Mesothelial cell of epicardium (in vitro differentiated cells): ENCODE measurements around the gene CCDC63. TPM values are rescaled to one million over a fixed set of nuclear protein-coding genes. Genes with fewer than 3 reads are reported as not detected.

Source experiments
- DNase-seq, 2 experiments: peaks; one replicate each; pipeline ENCODE4 v3.0.0; 2021; ENCODE audit warnings: low spot score in 2 of 2; ENCODE audit not compliant: unreplicated experiment in 2 of 2
- H3K27ac Mint-ChIP-seq: 2 replicates; pipeline ENCODE4 v1.8.0; 2021; ENCODE audit warnings: mixed read lengths
- H3K27me3 Mint-ChIP-seq: 2 replicates; pipeline ENCODE4 v1.8.0; 2021; ENCODE audit warnings: low read depth, mixed read lengths
- H3K36me3 Mint-ChIP-seq: 2 replicates; pipeline ENCODE4 v1.8.0; 2021; ENCODE audit warnings: mixed read lengths
- H3K4me1 Mint-ChIP-seq: 2 replicates; pipeline ENCODE4 v1.8.0; 2021; ENCODE audit warnings: mixed read lengths
- H3K4me3 Mint-ChIP-seq: 2 replicates; pipeline ENCODE4 v1.8.0; 2021; ENCODE audit warnings: mild to moderate bottlenecking, moderate library complexity, mixed read lengths
- H3K9me3 Mint-ChIP-seq: 2 replicates; pipeline ENCODE4 v1.8.0; 2021; ENCODE audit warnings: mixed read lengths
- total RNA-seq: library from RNA; stranded (reverse); gene quantifications from 3 replicates; pipeline ENCODE4 v1.2.1, GENCODE V29; 2021
- TF ChIP-seq, protein P1 (sequence below): fragments of 200-600 bp; sonication (generic); IDR thresholded peaks from one replicate; pipeline ENCODE4 v1.5.0; 2021; ENCODE audit warnings: antibody characterized with exemption; ENCODE audit not compliant: unreplicated experiment

The CCDC63 gene
- total RNA-seq, 1 donor from 2014 or later, result not detected

- peaks cover 18% of the 10 kb centered on the region for H3K9me3 Mint-ChIP-seq
- no peaks in the 10 kb centered on the region for H3K4me1 Mint-ChIP-seq
- TF ChIP-seq, protein P1, sequence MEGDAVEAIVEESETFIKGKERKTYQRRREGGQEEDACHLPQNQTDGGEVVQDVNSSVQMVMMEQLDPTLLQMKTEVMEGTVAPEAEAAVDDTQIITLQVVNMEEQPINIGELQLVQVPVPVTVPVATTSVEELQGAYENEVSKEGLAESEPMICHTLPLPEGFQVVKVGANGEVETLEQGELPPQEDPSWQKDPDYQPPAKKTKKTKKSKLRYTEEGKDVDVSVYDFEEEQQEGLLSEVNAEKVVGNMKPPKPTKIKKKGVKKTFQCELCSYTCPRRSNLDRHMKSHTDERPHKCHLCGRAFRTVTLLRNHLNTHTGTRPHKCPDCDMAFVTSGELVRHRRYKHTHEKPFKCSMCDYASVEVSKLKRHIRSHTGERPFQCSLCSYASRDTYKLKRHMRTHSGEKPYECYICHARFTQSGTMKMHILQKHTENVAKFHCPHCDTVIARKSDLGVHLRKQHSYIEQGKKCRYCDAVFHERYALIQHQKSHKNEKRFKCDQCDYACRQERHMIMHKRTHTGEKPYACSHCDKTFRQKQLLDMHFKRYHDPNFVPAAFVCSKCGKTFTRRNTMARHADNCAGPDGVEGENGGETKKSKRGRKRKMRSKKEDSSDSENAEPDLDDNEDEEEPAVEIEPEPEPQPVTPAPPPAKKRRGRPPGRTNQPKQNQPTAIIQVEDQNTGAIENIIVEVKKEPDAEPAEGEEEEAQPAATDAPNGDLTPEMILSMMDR, result no peak
- DNase-seq, result no peak
- no peak overlapping the region for H3K27ac Mint-ChIP-seq
- peaks cover 10% of the 10 kb centered on the region for H3K27me3 Mint-ChIP-seq
- no peak overlapping the region for H3K4me3 Mint-ChIP-seq
- no peaks in the 10 kb centered on the region for H3K36me3 Mint-ChIP-seq
Observed at GRCh38 chr12:110869803-110870202, 23.0 kb downstream of the CCDC63 start.

- H3K27ac Mint-ChIP-seq, result no peak overlapping the region
Observed at GRCh38 chr12:110872100-110872499, 25.3 kb downstream of the CCDC63 start.

GRCh38 chr12:110874351-110874750 lies 27.6 kb downstream of the CCDC63 start:
- no peaks in the 10 kb centered on the region for H3K4me1 Mint-ChIP-seq
- DNase-seq, result no peak
- no peak overlapping the region for H3K4me3 Mint-ChIP-seq
- H3K36me3 Mint-ChIP-seq, result no peaks in the 10 kb centered on the region
- H3K27ac Mint-ChIP-seq, result no peak overlapping the region
- peaks cover 8% of the 10 kb centered on the region for H3K9me3 Mint-ChIP-seq
- peaks cover 14% of the 10 kb centered on the region for H3K27me3 Mint-ChIP-seq
- TF ChIP-seq, protein P1, result no peak

More at GRCh38 chr12:110872100-110872499, 25.3 kb downstream of the CCDC63 start:
- no peaks in the 10 kb centered on the region for H3K4me1 Mint-ChIP-seq
- DNase-seq, result no peak
- TF ChIP-seq, protein P1, result no peak
- H3K4me3 Mint-ChIP-seq, result no peak overlapping the region
- peaks cover 14% of the 10 kb centered on the region for H3K27me3 Mint-ChIP-seq
- peaks cover 14% of the 10 kb centered on the region for H3K9me3 Mint-ChIP-seq
- no peaks in the 10 kb centered on the region for H3K36me3 Mint-ChIP-seq

- no peaks in the 10 kb centered on the region for H3K36me3 Mint-ChIP-seq
- H3K4me3 Mint-ChIP-seq, result no peak overlapping the region
- TF ChIP-seq, protein P1, result no peak
- peaks cover 4% of the 10 kb centered on the region for H3K9me3 Mint-ChIP-seq
- H3K4me1 Mint-ChIP-seq, result no peaks in the 10 kb centered on the region
- no peak overlapping the region for H3K27ac Mint-ChIP-seq
- DNase-seq, result no peak
- peaks cover 14% of the 10 kb centered on the region for H3K27me3 Mint-ChIP-seq
Observed at GRCh38 chr12:110874781-110875180, 28.0 kb downstream of the CCDC63 start.

DNA sequence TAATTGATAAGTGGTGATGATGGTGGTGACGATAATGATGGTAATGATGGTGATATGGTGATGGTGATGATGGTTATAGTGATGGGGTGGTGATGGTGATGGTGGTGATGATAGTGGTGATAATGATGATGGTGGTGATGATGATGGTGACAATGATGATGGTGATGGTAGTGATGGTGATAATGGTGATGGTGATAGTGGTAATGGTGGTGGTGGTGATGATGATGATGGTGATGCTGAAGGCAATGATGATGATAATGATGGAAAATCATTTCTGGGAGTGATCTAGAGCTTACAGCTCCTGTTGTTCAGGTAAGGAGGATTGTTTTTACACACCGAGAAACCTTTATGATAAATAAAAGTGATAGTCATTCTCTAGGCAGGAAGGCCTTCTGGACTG lies 33.9 kb downstream of the CCDC63 start:
- no peaks in the 10 kb centered on the region for H3K9me3 Mint-ChIP-seq
- TF ChIP-seq, protein P1, result no peak
- no peaks in the 10 kb centered on the region for H3K4me1 Mint-ChIP-seq
- DNase-seq, result no peak
- H3K27ac Mint-ChIP-seq, result no peak overlapping the region
- no peaks in the 10 kb centered on the region for H3K27me3 Mint-ChIP-seq
- no peak overlapping the region for H3K4me3 Mint-ChIP-seq
- no peaks in the 10 kb centered on the region for H3K36me3 Mint-ChIP-seq

DNA sequence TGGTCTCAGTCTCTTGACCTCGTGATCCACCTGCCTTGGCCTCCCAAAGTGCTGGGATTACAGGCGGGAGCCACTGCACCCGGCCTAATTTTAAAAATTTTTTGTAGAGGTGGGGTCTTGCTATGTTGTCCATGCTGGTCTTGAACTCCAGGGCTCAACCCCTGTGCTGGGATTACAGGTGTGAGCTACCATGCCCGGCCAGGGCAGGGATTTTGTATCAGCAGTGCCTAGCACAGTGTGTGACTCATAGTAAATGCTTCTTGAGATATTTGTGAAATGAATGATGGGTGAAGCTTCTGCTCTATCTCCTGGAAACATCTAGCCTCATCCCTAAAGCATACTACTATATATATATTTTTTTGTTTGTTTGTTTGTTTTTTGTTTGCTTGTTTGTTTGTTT lies 36.5 kb downstream of the CCDC63 start:
- peaks cover 2% of the 10 kb centered on the region for H3K4me1 Mint-ChIP-seq
- DNase-seq, result no peak
- no peaks in the 10 kb centered on the region for H3K9me3 Mint-ChIP-seq
- H3K27me3 Mint-ChIP-seq, result no peaks in the 10 kb centered on the region
- TF ChIP-seq, protein P1, result no peak
- no peak overlapping the region for H3K4me3 Mint-ChIP-seq
- H3K36me3 Mint-ChIP-seq, result no peaks in the 10 kb centered on the region
- no peak overlapping the region for H3K27ac Mint-ChIP-seq
